Mucosa of stomach (tissue), 1 donor: ENCODE data around the gene CDK5RAP2.
"Not testable (repeated sequence)": the region's sequence is repeated elsewhere in the genome, so short reads cannot be mapped to it uniquely, and the experiment has no call there.

ENCODE experiments used
- H3K27me3 ChIP-seq: one replicate; pipeline ENCODE4 v1.7.0; 2013; ENCODE audit warnings: mild to moderate bottlenecking, low read length; ENCODE audit not compliant: control insufficient read depth, insufficient read depth
- H3K36me3 ChIP-seq: one replicate; pipeline ENCODE4 v1.7.0; 2013; ENCODE audit warnings: low read length; ENCODE audit not compliant: control insufficient read depth, insufficient read depth
- H3K4me1 ChIP-seq: one replicate; pipeline ENCODE4 v1.7.0; 2013; ENCODE audit warnings: mild to moderate bottlenecking, low read length; ENCODE audit not compliant: control insufficient read depth, insufficient read depth
- H3K4me3 ChIP-seq: one replicate; pipeline ENCODE4 v1.7.0; 2013; ENCODE audit warnings: low read length
- H3K9ac ChIP-seq: one replicate; pipeline ENCODE4 v1.7.0; 2013; ENCODE audit warnings: mild to moderate bottlenecking, low read length, moderate library complexity
- H3K9me3 ChIP-seq: one replicate; pipeline ENCODE4 v1.7.0; 2013; ENCODE audit warnings: mild to moderate bottlenecking, low read length, moderate library complexity; ENCODE audit not compliant: control insufficient read depth
- donor health status: Pancreatic carcinoma.

Gene CDK5RAP2

GRCh38 chr9:120580051-120580896 lies at the start of gene CDK5RAP2:
Gene CDK5RAP2, minus strand, starts transcription at chr9:120580167. Its CDS starts 189 bp downstream, at chr9:120579978.
- Histone ChIP-seq H3K4me1 (peaks cover 16% of the 10 kb centered on the region), H3K9ac (peak within 1 kb of the TSS; percentile 83), H3K36me3 (no peaks in the 10 kb centered on the region), H3K4me3 (peak within 1 kb of the TSS; percentile 75), H3K9me3 (no peaks in the 10 kb centered on the region), H3K27me3 (no peaks in the 10 kb centered on the region)

GRCh38 chr9:120628925-120629497 lies 49.0 kb upstream of the CDK5RAP2 start:
- H3K27me3 ChIP-seq, H3K4me3 ChIP-seq, H3K36me3 ChIP-seq, H3K9me3 ChIP-seq, H3K9ac ChIP-seq: not testable (repeated sequence)
- H3K4me1 ChIP-seq: peaks cover 12% of the 10 kb centered on the region

GRCh38 chr9:120628207-120628924 lies 48.4 kb upstream of the CDK5RAP2 start:
- no peaks in the 10 kb centered on the region for H3K9me3 ChIP-seq
- H3K4me3 ChIP-seq: no peak overlapping the region
- H3K9ac ChIP-seq: no peak overlapping the region
- H3K4me1 ChIP-seq: peaks cover 12% of the 10 kb centered on the region
- H3K27me3 ChIP-seq: no peaks in the 10 kb centered on the region
- no peaks in the 10 kb centered on the region for H3K36me3 ChIP-seq

GRCh38 chr9:120627073-120627472 lies 47.1 kb upstream of the CDK5RAP2 start:
- Histone ChIP-seq H3K9ac (no peak overlapping the region), H3K4me3 (no peak overlapping the region), H3K36me3 (no peaks in the 10 kb centered on the region), H3K9me3 (no peaks in the 10 kb centered on the region), H3K4me1 (peaks cover 12% of the 10 kb centered on the region), H3K27me3 (no peaks in the 10 kb centered on the region)

GRCh38 chr9:120626512-120626911 lies 46.5 kb upstream of the CDK5RAP2 start:
- Histone ChIP-seq H3K9ac (no peak overlapping the region), H3K4me1 (peaks cover 12% of the 10 kb centered on the region)

GRCh38 chr9:120625222-120625621 lies 45.3 kb upstream of the CDK5RAP2 start:
- H3K4me3 ChIP-seq: no peak overlapping the region
- H3K36me3 ChIP-seq: no peaks in the 10 kb centered on the region
- no peaks in the 10 kb centered on the region for H3K9me3 ChIP-seq
- no peaks in the 10 kb centered on the region for H3K27me3 ChIP-seq
- no peak overlapping the region for H3K9ac ChIP-seq
- peaks cover 14% of the 10 kb centered on the region for H3K4me1 ChIP-seq

More at GRCh38 chr9:120626512-120626911, 46.5 kb upstream of the CDK5RAP2 start:
- H3K9me3 ChIP-seq: no peaks in the 10 kb centered on the region
- no peaks in the 10 kb centered on the region for H3K27me3 ChIP-seq
- no peak overlapping the region for H3K4me3 ChIP-seq
- H3K36me3 ChIP-seq: no peaks in the 10 kb centered on the region

GRCh38 chr9:120622790-120623189 lies 42.8 kb upstream of the CDK5RAP2 start:
- Histone ChIP-seq H3K9ac (no peak overlapping the region), H3K9me3 (no peaks in the 10 kb centered on the region), H3K27me3 (no peaks in the 10 kb centered on the region), H3K4me1 (peaks cover 6% of the 10 kb centered on the region), H3K4me3 (no peak overlapping the region), H3K36me3 (no peaks in the 10 kb centered on the region)

- Histone ChIP-seq H3K9ac (no peak overlapping the region), H3K27me3 (no peaks in the 10 kb centered on the region), H3K4me1 (peaks cover 6% of the 10 kb centered on the region), H3K36me3 (no peaks in the 10 kb centered on the region), H3K9me3 (no peaks in the 10 kb centered on the region), H3K4me3 (no peak overlapping the region)
These were observed 42.0 kb upstream of the CDK5RAP2 start for GRCh38 chr9:120621941-120622340.

- H3K9ac ChIP-seq: peak overlapping the region; percentile 60
- no peaks in the 10 kb centered on the region for H3K9me3 ChIP-seq
- no peak overlapping the region for H3K4me3 ChIP-seq
These were observed 40.0 kb upstream of the CDK5RAP2 start for GRCh38 chr9:120619751-120620655.

GRCh38 chr9:120616966-120617935 lies 37.3 kb upstream of the CDK5RAP2 start:
- Histone ChIP-seq H3K9ac (no peak overlapping the region), H3K36me3 (no peaks in the 10 kb centered on the region), H3K27me3 (no peaks in the 10 kb centered on the region), H3K4me1 (peaks cover 6% of the 10 kb centered on the region), H3K4me3 (no peak overlapping the region), H3K9me3 (no peaks in the 10 kb centered on the region)

More at GRCh38 chr9:120619751-120620655, 40.0 kb upstream of the CDK5RAP2 start:
- Histone ChIP-seq H3K27me3 (no peaks in the 10 kb centered on the region), H3K4me1 (peaks cover 6% of the 10 kb centered on the region), H3K36me3 (no peaks in the 10 kb centered on the region)
